GM10248 (cell line): ENCODE data around the gene YWHAH.

Experiments used
- CTCF ChIA-PET: fragments of 300-600 bp; sonication (Branson Sonifier 250); formaldehyde crosslinking; extraction: SDS; loops from one replicate; lab custom pipeline; 2021; ENCODE audit warnings: antibody characterized with exemption; lab: Yijun Ruan, JAX
- POLR2A ChIA-PET: fragments of 350-650 bp; sonication (Branson Sonifier 250); formaldehyde crosslinking; extraction: SDS; loops from one replicate; lab custom pipeline; 2020; ENCODE audit warnings: antibody characterized with exemption; lab: Yijun Ruan, JAX
- DNase-seq: peaks from one replicate; pipeline ENCODE4 v3.0.0; 2012; ENCODE audit errors: extremely low spot score
- CTCF ChIP-seq: IDR thresholded peaks from 2 replicates; pipeline ENCODE4 v1.5.1; 2012; ENCODE audit warnings: mild to moderate bottlenecking, low read depth; ENCODE audit errors: extremely low read depth, missing control alignments, control extremely low read depth

YWHAH gene

GRCh38 chr22:31926969-31927368 is 17.4 kb upstream of the YWHAH start:
- TF ChIP-seq CTCF, result no peak
- ChIA-PET POLR2A (no interaction called here), CTCF (interaction anchor here (1.4 kb wide), 1 partner anchor 8 kb away, joined by 5 read pairs; no protein-coding TSS in a partner anchor)
- DNase-seq, result no peak

GRCh38 chr22:31927562-31927961 is 16.8 kb upstream of the YWHAH start:
- ChIA-PET POLR2A (no interaction called here), CTCF (interaction anchor here (1.4 kb wide), 1 partner anchor 9 kb away, joined by 5 read pairs; no protein-coding TSS in a partner anchor)
- DNase-seq, result no peak
- no peak for TF ChIP-seq CTCF

DNA sequence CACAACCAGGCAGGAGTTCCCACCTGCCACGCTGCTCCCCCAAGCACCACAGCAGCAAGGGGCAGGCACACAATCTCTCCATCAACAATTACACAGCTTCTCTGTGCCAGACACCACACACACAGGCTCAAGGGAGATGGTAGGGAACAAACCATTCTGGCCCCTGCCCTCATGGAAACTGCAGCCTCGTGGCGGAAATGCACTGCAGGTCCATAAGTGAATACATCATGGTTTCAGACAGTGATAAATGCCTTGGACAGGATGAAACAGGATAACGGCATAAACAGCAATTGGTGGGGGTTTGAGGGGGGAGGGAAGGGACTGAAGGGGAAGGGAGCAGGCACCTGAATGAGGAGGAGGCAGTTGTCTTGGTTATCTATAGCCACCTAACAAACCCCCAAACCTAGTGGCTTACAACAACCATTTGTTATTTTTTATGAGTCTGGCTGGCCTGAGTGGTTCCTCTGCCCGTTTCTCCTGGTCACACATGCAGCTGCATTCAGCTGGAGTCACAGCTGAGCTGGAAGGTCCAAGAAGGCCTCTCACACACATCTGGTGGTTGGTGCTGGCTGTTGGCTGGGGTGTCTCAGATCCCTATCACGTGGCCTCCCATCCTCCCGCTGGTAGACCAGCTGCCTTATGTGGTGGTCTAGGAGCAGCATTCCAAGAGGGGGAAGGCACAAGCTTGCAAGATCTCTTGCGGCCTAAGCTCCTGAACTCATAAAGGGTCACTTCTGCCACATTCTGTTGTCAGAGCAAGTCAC is 15.0 kb upstream of the YWHAH start:
- no peak for DNase-seq
- TF ChIP-seq CTCF, result no peak
- ChIA-PET CTCF (no interaction called here), POLR2A (no interaction called here)

DNA sequence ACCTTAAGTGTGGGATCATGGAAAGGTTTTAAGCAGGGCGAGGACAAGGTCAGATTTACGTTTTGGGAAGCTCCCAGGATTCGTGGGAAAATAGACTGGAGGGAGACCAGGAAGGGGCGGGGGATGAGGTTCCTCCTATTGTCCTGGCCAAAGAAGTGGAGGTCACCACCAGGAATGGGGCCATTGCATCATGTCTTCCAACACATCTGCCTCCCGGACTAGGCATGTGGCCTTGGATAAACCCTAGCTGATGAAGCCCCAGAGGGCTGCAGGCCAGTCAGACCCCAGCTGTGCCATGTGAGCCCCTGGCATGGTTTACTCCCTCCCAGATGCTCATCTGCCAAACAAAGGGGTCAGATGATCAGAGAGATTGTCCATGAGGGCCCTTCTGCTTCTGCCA is 11.5 kb upstream of the YWHAH start:
- no peak for DNase-seq
- POLR2A ChIA-PET, result no interaction called here
- CTCF ChIA-PET, result interaction anchor here (1.4 kb wide), 1 partner anchor 10 kb away, joined by 3 read pairs; no protein-coding TSS in a partner anchor
- no peak for TF ChIP-seq CTCF

DNA sequence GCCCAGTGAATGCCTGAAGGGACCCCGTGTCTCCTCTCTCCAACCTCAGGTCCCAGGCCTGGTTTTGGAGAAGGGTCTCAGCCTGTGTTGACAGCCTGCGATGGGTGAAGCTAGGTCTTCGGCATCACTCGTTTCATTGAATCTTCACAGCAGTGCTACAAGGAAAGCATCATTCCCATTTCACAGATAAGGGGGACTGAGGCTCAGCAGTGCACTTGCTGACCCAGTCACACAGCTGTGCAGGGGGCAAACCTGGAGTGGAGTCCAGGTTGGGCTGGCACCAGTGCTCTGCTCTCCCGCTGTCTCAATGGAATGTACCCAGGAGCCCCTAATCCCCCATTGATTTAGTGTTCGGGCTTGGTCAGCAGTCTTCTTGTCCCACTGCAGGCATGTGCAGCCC is 10.9 kb upstream of the YWHAH start:
- DNase-seq, result no peak
- no peak for TF ChIP-seq CTCF
- CTCF ChIA-PET, result interaction anchor here (1.4 to 1.7 kb wide), 2 partner anchors 10 to 37 kb away, joined by 3 read pairs; no protein-coding TSS in a partner anchor
- POLR2A ChIA-PET, result no interaction called here

DNA sequence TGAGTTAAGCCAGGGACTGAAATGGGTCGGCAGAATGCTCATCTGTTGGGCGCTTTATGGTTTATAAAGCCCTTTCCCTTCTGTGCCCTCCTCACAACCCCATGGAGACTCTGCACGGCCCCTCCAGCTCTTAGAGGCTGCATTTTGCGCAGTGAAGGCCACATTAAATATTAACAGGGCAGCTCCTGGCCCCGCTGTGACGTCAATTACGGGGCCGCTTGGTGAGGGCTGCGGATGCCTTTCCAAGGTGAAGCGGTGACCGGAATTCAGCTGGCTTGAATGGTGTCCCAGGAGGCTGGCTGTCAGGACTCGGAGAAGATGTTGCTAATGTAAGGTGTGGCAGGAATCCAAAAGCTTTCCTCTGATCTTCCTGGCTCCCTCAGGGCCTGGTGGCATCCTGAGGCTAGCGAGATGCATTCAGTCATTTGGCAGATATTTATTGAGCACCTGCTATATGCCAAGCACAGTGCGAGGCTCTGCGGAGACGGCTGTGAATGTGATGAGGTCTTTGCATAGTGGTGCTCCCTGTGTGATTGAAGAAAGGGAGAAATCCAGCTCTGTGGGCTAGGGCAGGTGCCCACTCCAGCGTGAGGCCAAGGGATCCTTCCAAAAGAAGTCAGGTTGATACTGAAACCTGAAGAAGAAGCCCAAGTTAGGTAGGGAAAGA is 10.4 kb upstream of the YWHAH start:
- DNase-seq, result no peak
- POLR2A ChIA-PET, result no interaction called here
- no peak for TF ChIP-seq CTCF
- CTCF ChIA-PET, result interaction anchor here (1.4 to 1.7 kb wide), 2 partner anchors 11 to 36 kb away, joined by 3 read pairs; no protein-coding TSS in a partner anchor
